Measurements from ENCODE around the gene FLT3LG. TPM values are rescaled to one million over a fixed set of nuclear protein-coding genes. Genes with fewer than 3 reads are reported as not detected.
A peak's percentile ranks its signal among the peaks of the same experiment; 100 is the strongest.

The FLT3LG gene, protein sequence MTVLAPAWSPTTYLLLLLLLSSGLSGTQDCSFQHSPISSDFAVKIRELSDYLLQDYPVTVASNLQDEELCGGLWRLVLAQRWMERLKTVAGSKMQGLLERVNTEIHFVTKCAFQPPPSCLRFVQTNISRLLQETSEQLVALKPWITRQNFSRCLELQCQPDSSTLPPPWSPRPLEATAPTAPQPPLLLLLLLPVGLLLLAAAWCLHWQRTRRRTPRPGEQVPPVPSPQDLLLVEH
- 100 to 1,000 TPM; 280 to 297 TPM for total RNA-seq

DNA sequence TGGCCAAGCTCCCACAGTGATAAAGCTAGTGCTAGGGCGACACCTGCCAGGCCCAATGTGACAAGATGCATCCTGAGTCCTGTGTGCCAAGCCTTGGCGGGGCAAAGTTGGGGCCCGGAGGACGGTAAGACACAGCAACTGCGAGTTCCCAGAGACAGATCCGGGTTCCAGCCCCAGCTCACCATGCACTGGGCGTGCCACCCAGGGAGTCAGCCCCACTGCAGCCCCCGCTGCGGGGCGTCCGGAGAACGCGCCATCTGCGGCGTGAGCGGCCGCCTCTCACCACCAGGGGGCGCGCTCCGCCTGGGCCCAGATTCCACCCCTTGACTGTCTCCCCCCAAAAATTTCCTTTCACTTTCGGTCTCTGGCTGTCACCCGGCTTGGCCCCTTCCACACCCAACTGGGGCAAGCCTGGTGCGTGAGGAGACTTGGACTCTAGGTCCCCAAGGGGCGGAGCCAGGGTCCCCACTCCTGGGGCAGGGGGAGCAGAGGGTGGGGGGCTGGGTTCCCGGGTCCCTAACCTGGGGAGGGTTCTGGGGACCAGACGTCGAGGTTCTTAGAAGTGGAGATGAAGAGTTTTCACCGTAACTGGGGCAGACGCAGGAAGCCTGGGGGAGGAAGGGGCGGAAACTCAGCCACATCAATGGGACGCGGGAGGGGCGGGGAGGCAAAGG, at the start of gene FLT3LG:
TSS of gene FLT3LG (plus strand) at position 348 of the 674 bp plus-strand sequence. CDS start 425 bp downstream, outside the sequence.
- peaks cover 37% of the 10 kb centered on the region for H3K36me3 Mint-ChIP-seq (ENCODE audit: low read depth)
- POLR2A ChIA-PET = interaction anchor here (0.6 to 2.4 kb wide), 10 partner anchors 15 to 223 kb away, joined by 3 to 14 read pairs (median 4); partner anchors contain the start of genes ALDH16A1, PIH1D1 and RPS11
- H3K27me3 Mint-ChIP-seq (ENCODE audit: low read depth) = no peaks in the 10 kb centered on the region
- peak within 1 kb of the TSS; percentile 94 for H3K4me3 Mint-ChIP-seq
- DNase-seq (peak; percentile 99), ATAC-seq (peak; percentile 69)
- peak within 1 kb of the TSS; percentile 94 for H3K27ac Mint-ChIP-seq
- CTCF ChIA-PET = interaction anchor here (0.7 to 6.4 kb wide), 26 partner anchors 14 to 481 kb away, joined by 3 to 114 read pairs (median 4); partner anchors contain the start of genes ALDH16A1, CD37, GYS1 and NOSIP
- H3K9me3 Mint-ChIP-seq (ENCODE audit: insufficient read depth) = no peaks in the 10 kb centered on the region
- peaks cover 60% of the 10 kb centered on the region for H3K4me1 Mint-ChIP-seq (ENCODE audit: low read depth)

DNA sequence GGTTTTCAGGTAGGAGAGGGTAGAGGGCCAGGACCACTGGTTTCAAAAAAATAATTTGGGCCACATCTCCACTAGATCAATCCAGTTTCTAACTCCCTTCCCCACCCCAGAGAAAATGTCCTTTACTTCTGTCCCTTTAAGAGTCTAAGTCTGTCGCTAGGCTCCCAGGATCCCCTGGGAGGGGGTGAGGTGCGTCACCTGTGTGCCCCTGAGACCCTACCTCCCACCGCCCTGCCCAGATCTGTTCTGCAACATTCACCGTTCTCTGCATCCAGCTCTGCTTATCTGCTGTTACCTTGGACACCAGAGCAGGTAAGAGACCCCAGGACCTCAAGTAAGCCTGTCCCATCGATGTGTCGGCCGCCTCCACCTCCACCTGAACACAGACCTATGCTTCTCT, 48.8 kb upstream of the FLT3LG start, which contains the start of gene GFY:
TSS of gene GFY (plus strand) at position 211 of the 400 bp plus-strand sequence. CDS start 1,043 bp downstream, outside the sequence.
- Mint-ChIP-seq H3K4me3 (no peak within 1 kb of the TSS), H3K27me3 (ENCODE audit: low read depth) (peaks cover 85% of the 10 kb centered on the region), H3K9me3 (ENCODE audit: insufficient read depth) (no peaks in the 10 kb centered on the region), H3K27ac (no peak within 1 kb of the TSS), H3K4me1 (ENCODE audit: low read depth) (peaks cover 74% of the 10 kb centered on the region), H3K36me3 (ENCODE audit: low read depth) (peaks cover 3% of the 10 kb centered on the region)
- DNase-seq = no peak
- ATAC-seq = no peak
- POLR2A ChIA-PET = interaction anchor here (1.1 kb wide), 1 partner anchor 92 kb away, joined by 3 read pairs; no protein-coding TSS in a partner anchor
- CTCF ChIA-PET = interaction anchor here (1.4 to 3.8 kb wide), 5 partner anchors 9 to 33 kb away, joined by 3 to 20 read pairs (median 4); no protein-coding TSS in a partner anchor

DNA sequence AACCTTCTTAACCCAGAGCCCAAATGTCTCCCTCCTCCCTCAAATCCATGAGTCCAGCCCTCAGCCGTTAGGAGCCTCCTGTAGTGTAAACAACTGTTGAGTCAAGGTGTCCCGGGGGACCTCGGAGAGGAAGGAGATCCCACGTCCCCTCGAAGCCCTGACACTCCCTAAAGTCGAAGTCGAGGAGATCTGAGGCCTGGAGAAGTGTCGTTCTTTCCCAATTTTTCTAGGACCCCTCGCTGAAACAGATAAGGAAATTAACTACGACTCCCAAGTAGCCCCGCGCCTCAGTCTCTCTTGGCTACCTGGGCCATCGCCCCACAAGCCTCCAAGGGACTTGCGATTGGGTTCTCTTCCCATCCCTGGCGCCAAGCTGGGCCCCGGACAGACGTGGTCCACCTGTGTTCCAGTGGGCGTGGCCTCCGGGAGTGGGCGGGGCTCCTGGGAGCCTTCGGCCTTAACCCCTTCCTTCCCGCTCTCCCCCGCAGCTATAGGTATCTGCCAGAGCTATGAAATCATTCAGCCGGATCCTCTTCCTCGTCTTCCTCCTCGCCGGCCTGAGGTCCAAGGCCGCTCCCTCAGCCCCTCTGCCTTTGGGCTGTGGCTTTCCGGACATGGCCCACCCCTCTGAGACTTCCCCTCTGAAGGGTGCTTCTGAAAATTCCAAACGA, 48.0 kb upstream of the FLT3LG start:
- peaks cover 73% of the 10 kb centered on the region for H3K4me1 Mint-ChIP-seq (ENCODE audit: low read depth)
- no peak overlapping the region for H3K4me3 Mint-ChIP-seq
- H3K27me3 Mint-ChIP-seq (ENCODE audit: low read depth) = peaks cover 82% of the 10 kb centered on the region
- CTCF ChIA-PET = interaction anchor here (0.7 to 3.8 kb wide), 6 partner anchors 10 to 47 kb away, joined by 3 to 20 read pairs (median 4); partner anchors contain the start of gene FLT3LG
- H3K9me3 Mint-ChIP-seq (ENCODE audit: insufficient read depth) = no peaks in the 10 kb centered on the region
- ATAC-seq (no peak), DNase-seq (peak; percentile 56)
- H3K27ac Mint-ChIP-seq = no peak overlapping the region
- peaks cover 3% of the 10 kb centered on the region for H3K36me3 Mint-ChIP-seq (ENCODE audit: low read depth)
- POLR2A ChIA-PET = interaction anchor here (1.1 kb wide), 1 partner anchor 93 kb away, joined by 3 read pairs; no protein-coding TSS in a partner anchor

DNA sequence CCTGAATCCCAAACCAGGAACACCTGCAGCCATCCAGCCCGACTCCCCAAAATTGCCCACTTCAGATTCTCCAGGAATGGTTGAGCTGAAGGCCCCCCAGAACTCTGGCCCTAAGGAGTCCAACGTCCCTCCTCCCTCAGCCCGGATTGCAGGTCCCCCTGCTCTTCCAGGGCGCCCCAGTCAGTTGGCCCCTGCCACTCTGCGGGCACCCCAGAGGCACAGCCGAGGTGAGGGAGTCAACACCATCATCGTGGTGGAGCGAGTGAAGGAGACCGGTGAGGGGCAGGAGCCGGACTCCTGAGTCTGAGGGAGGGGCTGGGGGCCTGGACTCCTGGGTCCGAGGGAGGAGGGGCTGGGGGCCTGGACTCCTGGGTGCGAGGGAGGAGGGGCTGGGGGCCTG, 46.7 kb upstream of the FLT3LG start:
- Mint-ChIP-seq H3K27ac (peak overlapping the region; percentile 14), H3K4me3 (no peak overlapping the region), H3K4me1 (ENCODE audit: low read depth) (peaks cover 67% of the 10 kb centered on the region), H3K36me3 (ENCODE audit: low read depth) (peaks cover 5% of the 10 kb centered on the region), H3K27me3 (ENCODE audit: low read depth) (peaks cover 79% of the 10 kb centered on the region), H3K9me3 (ENCODE audit: insufficient read depth) (no peaks in the 10 kb centered on the region)
- ATAC-seq = no peak
- ChIA-PET CTCF (interaction anchor here (0.9 to 3.8 kb wide), 3 partner anchors 9 to 46 kb away, joined by 3 to 20 read pairs (median 3); partner anchors contain the start of gene FLT3LG), POLR2A (no interaction called here)
- no peak for DNase-seq

DNA sequence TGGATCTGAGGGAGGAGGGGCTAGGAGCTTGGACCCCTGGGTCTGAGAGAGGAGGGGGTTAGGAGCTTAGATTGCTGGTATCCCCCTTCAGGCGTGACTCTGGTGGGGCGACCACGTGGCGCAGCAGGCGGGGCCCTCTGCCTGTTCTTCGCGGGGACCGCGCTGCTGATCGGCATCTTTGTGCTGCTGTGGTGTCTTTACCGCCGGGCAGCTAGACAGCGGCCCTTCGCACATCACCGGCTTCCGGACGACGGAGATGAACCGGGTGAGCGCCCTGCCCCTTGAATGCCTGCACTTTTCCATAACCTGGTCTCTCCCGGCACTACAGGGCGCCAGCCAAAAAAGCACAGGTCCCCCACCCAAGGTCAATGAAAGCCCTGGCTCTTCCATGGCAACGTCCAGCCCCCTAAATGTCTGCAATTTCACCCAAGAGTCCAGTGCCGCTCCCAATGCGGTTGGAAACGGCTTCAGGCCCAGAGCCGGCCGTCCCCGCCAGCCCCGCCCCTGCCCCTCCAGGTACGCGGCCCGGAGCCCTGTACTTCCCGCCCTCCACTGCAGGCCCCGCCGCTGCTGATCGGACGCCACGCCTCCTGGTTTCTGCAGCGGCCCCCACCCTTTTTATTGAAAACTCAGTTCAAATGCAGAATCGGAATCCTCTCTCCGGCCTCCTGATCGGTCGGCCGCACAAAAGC, 46.0 kb upstream of the FLT3LG start:
- ATAC-seq (peak; percentile 63), DNase-seq (peak; percentile 63)
- H3K27ac Mint-ChIP-seq = peak overlapping the region; percentile 20
- H3K27me3 Mint-ChIP-seq (ENCODE audit: low read depth) = peaks cover 79% of the 10 kb centered on the region
- peaks cover 4% of the 10 kb centered on the region for H3K36me3 Mint-ChIP-seq (ENCODE audit: low read depth)
- H3K4me1 Mint-ChIP-seq (ENCODE audit: low read depth) = peaks cover 66% of the 10 kb centered on the region
- CTCF ChIA-PET = interaction anchor here (1.2 to 3.8 kb wide), 2 partner anchors 9 to 36 kb away, joined by 3 to 20 read pairs; no protein-coding TSS in a partner anchor
- POLR2A ChIA-PET = no interaction called here
- H3K4me3 Mint-ChIP-seq = peak overlapping the region; percentile 38
- H3K9me3 Mint-ChIP-seq (ENCODE audit: insufficient read depth) = no peaks in the 10 kb centered on the region

DNA sequence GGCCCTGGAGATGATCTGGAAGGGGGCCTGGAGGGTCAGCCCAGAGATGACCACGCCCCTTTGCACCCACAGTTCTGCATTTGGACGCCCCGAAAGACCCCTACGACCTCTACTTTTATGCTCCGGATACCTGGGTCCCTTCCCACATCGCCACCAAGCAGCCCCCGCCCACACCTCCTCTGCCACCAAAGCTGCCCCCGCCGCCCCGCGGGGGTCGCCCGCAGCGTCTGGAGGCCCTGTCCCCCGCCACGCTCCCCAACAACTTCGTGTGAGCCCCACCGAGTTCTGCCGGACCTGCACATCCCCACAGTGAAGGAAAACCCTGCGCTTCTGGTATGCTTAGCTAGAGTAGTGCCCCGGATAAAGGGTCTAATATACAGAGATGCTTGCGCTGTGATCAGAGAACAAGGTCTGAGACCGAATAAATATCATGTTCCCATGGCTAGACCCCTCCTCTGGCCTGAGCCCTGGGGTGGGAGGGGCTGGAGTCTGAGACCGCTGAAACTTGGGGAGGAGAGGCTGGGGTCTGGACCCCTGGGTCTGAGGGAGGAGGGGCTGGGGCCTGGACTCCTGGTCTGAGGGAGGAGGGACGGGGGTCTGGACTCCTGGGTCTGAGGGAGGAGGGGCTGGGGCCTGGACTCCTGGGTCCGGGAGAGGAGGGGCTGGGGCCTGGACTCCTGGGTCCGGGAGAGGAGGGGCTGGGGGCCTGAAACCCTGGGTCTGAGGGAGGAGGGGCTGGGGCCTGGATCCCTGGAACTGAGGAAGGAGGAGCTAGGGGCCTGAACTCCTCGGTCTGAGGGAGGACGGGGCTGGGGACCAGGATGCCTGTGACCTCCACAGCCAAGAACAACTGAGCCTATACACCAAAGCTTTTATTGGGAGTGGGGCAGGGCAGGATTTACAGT, 45.2 kb upstream of the FLT3LG start:
- ChIA-PET POLR2A (no interaction called here), CTCF (interaction anchor here (1.3 to 1.5 kb wide), 4 partner anchors 8 to 48 kb away, joined by 3 to 11 read pairs (median 4); no protein-coding TSS in a partner anchor)
- no peaks in the 10 kb centered on the region for H3K9me3 Mint-ChIP-seq (ENCODE audit: insufficient read depth)
- no peak for ATAC-seq
- H3K27ac Mint-ChIP-seq = no peak overlapping the region
- no peak for DNase-seq
- H3K36me3 Mint-ChIP-seq (ENCODE audit: low read depth) = peaks cover 3% of the 10 kb centered on the region
- H3K4me1 Mint-ChIP-seq (ENCODE audit: low read depth) = peaks cover 64% of the 10 kb centered on the region
- peaks cover 79% of the 10 kb centered on the region for H3K27me3 Mint-ChIP-seq (ENCODE audit: low read depth)
- no peak overlapping the region for H3K4me3 Mint-ChIP-seq

DNA sequence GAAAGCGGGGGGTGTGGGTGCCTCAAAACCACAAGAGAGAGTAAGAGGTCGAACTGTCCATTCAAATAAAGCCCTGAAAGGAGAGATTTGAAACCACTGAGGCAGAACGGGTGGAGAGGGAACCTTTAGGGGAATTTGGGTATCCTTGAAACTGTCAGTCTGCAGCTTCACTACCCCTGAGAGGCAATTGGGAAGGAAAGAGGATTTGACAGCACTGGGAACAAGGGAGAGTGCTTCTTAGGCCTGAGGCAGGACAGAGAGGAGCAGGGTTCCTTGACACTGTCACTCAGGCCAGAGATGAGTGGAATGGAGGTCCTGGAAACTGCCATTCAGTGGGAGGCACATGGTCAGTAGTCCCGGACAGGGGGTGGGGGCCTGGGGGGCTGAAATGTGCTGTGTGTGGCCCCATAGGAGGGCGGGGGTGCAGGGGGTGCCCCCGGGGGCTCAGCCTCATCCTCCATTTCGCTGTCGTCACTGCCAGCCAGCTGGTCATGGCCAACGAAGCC, 43.8 kb upstream of the FLT3LG start:
- Mint-ChIP-seq H3K4me1 (ENCODE audit: low read depth) (peaks cover 53% of the 10 kb centered on the region), H3K9me3 (ENCODE audit: insufficient read depth) (no peaks in the 10 kb centered on the region), H3K27me3 (ENCODE audit: low read depth) (peaks cover 77% of the 10 kb centered on the region), H3K27ac (no peak overlapping the region), H3K4me3 (no peak overlapping the region), H3K36me3 (ENCODE audit: low read depth) (peaks cover 3% of the 10 kb centered on the region)
- ChIA-PET CTCF (interaction anchor here (0.8 to 1.5 kb wide), 5 partner anchors 9 to 232 kb away, joined by 3 to 11 read pairs (median 4); no protein-coding TSS in a partner anchor), POLR2A (no interaction called here)
- ATAC-seq (no peak), DNase-seq (no peak)

DNA sequence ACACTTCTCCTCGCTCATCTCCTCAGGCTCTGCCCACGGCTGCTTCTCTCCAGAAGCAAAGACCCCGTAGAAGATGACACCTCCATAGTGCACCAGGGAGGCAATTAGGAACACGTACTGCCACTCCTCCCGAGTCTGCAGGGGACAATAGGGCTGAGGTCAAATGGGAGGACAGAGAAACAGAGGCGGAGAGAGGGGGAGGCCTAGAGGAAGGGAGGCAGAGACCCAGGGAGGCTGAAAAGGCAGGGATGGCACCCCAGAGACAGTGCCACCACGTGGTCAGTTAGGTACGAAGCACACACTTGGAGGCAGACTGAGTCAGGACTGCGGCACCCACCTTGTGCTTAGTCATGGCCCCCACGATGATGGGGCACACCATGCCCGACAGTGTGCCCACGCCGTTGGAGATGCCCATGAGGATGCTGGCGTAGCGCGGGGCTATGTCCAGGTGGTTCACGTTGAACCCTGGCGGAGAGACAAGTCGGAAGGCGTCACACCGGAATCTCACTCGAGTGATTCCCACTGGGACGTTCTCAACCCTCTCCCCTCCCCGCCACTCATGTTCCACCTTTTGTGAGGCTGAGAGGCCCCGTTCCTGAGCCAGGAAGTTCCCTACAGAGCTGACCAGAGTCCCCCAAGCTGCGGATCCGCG, 43.2 kb upstream of the FLT3LG start:
- Mint-ChIP-seq H3K4me3 (no peak overlapping the region), H3K9me3 (ENCODE audit: insufficient read depth) (no peaks in the 10 kb centered on the region), H3K27me3 (ENCODE audit: low read depth) (peaks cover 77% of the 10 kb centered on the region), H3K4me1 (ENCODE audit: low read depth) (peaks cover 48% of the 10 kb centered on the region), H3K36me3 (ENCODE audit: low read depth) (peaks cover 3% of the 10 kb centered on the region), H3K27ac (peak overlapping the region; percentile 43)
- DNase-seq = peak; percentile 50
- POLR2A ChIA-PET = no interaction called here
- ATAC-seq = no peak
- CTCF ChIA-PET = interaction anchor here (1.1 to 1.5 kb wide), 4 partner anchors 10 to 39 kb away, joined by 4 to 11 read pairs (median 4); no protein-coding TSS in a partner anchor

DNA sequence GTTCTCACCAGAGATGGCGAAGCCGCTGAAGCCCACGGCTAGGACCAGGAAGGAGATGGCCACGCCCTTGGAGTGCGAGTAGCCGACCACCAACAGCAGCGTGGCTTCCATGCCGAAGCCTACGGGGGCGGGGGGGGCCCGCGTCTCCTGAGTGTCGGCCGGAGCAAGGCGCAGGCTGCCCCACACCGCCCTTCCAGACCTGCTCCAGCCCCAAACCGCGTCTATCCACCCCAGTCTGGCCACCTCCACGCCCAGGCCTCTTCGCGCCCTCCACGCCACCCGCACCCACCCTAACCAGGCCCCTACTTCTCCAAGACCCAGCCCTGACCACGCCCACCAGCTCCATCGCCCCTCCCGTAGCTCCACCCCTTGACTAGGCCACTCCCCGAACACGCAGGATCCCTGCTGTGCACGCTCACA, 42.7 kb upstream of the FLT3LG start:
- DNase-seq = no peak
- H3K4me3 Mint-ChIP-seq = no peak overlapping the region
- H3K27ac Mint-ChIP-seq = no peak overlapping the region
- peaks cover 77% of the 10 kb centered on the region for H3K27me3 Mint-ChIP-seq (ENCODE audit: low read depth)
- ChIA-PET CTCF (interaction anchor here (1.1 kb wide), 1 partner anchor 40 kb away, joined by 4 read pairs; no protein-coding TSS in a partner anchor), POLR2A (no interaction called here)
- peaks cover 3% of the 10 kb centered on the region for H3K36me3 Mint-ChIP-seq (ENCODE audit: low read depth)
- no peaks in the 10 kb centered on the region for H3K9me3 Mint-ChIP-seq (ENCODE audit: insufficient read depth)
- ATAC-seq = no peak
- H3K4me1 Mint-ChIP-seq (ENCODE audit: low read depth) = peaks cover 48% of the 10 kb centered on the region

All from activated CD8-positive, alpha-beta T cell treated with anti-CD3 and anti-CD28 coated beads, Interleukin-2, amount 10 ng/mL, durations not matched to agents 7 days and 5 days (primary cell).